Measurements from ENCODE around the gene ADAM12. TPM values are rescaled to one million over a fixed set of nuclear protein-coding genes. Genes with fewer than 3 reads are reported as not detected.

ADAM12 gene
- total RNA-seq, 1 donor from 2014 or later: 3.7 TPM

DNA sequence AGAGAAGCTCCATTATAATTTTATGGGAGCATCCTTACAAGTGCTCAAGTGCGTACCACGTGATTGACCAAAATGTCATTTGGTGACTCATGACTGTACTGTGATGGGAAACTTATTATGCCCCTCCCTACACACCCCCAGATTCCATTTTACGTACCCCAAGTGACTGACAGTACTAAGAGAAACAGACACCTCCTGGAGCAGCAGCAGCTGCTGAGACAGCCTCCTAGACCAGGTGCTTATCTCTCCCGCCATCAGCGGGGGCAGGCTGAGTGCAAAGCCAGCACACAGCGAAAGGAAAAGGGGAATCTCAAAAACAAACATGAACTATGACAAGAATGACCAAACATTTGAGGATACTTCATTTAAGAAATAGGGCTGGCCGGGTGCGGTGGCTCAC, 4.2 kb upstream of the ADAM12 start:
- Histone ChIP-seq H3K4me1 (peaks cover 3% of the 10 kb centered on the region), H3K27me3 (no peaks in the 10 kb centered on the region), H3K4me3 (no peak overlapping the region), H3K9me3 (no peaks in the 10 kb centered on the region), H3K36me3 (no peaks in the 10 kb centered on the region), H3K27ac (no peak overlapping the region)
- intact Hi-C loops (cut with DNase I): no loop called here
- no peak for DNase-seq (ENCODE audit: extremely low spot score in 2 of 2)
- TF ChIP-seq POLR2A (IDR thresholded peaks at IDR 0.05) (no peak), POLR2AphosphoS5 (IDR thresholded peaks at IDR 0.05; ENCODE audit: insufficient read depth in 1 of 2, low read depth in 1 of 2) (no peak)
- TF ChIP-seq, protein P1, sequence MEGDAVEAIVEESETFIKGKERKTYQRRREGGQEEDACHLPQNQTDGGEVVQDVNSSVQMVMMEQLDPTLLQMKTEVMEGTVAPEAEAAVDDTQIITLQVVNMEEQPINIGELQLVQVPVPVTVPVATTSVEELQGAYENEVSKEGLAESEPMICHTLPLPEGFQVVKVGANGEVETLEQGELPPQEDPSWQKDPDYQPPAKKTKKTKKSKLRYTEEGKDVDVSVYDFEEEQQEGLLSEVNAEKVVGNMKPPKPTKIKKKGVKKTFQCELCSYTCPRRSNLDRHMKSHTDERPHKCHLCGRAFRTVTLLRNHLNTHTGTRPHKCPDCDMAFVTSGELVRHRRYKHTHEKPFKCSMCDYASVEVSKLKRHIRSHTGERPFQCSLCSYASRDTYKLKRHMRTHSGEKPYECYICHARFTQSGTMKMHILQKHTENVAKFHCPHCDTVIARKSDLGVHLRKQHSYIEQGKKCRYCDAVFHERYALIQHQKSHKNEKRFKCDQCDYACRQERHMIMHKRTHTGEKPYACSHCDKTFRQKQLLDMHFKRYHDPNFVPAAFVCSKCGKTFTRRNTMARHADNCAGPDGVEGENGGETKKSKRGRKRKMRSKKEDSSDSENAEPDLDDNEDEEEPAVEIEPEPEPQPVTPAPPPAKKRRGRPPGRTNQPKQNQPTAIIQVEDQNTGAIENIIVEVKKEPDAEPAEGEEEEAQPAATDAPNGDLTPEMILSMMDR (IDR thresholded peaks at IDR 0.05): no peak

DNA sequence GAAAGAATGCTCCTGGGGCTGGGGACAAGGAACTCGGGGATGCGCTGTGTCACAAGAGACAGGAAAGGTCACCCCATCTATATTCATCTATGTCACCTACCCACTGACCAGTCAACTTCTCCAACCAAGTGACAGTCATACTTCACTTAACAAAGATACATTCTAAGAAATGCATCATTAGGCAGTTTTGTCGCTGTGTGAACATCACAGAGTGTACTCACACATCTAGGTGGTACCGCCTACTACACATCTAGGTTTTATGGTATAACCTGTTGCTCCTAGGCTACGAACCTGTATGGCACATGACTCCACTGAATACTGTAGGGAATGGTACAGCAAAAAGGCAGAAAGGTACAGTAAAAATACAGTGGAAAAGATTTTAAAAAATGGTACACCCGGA, 3.8 kb upstream of the ADAM12 start:
- DNase-seq (ENCODE audit: extremely low spot score in 2 of 2): no peak
- no peak overlapping the region for H3K27ac ChIP-seq

DNA sequence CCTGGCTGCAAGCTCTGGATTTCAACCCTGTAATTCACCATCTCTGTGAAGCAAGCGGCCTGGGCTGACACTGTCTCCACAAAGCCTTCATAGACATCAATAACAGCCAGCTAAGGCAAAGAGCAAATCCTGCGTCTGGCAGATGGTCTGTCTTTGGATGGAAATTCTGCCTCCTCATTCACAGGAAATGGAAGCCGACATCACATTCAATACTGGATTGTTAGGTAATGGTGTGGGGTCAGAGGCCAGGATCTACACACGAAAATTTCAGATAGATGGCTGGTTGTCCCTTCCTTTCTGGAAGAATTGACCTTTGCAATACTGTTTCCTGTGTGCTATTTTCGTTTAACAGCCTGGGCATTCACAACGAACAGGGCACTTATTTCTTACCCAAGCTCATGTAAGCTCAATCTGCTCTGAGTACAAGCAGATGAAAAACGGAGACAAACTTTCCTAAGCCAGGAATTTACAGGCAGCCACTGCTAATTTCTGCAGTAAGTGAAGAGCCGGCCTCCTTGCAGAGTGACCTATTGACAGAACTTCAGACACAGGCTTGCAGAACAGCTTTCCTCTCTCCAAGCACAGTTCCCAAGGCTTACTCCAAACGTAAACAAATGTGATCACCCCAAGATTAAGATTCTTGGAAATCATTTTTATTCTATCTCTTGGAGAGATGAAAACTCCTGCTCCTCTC, 3.1 kb upstream of the ADAM12 start:
- intact Hi-C loops (cut with DNase I): no loop called here
- H3K27me3 ChIP-seq: no peaks in the 10 kb centered on the region
- no peak for DNase-seq (ENCODE audit: extremely low spot score in 2 of 2)
- no peak for TF ChIP-seq POLR2A (IDR thresholded peaks at IDR 0.05)
- TF ChIP-seq POLR2AphosphoS5 (IDR thresholded peaks at IDR 0.05; ENCODE audit: insufficient read depth in 1 of 2, low read depth in 1 of 2): no peak
- TF ChIP-seq, protein P1 (IDR thresholded peaks at IDR 0.05): no peak
- H3K27ac ChIP-seq: no peak overlapping the region
- H3K4me3 ChIP-seq: no peak overlapping the region
- H3K4me1 ChIP-seq: peaks cover 6% of the 10 kb centered on the region
- no peaks in the 10 kb centered on the region for H3K9me3 ChIP-seq
- H3K36me3 ChIP-seq: no peaks in the 10 kb centered on the region

More for the DNA sequence above, 3.8 kb upstream of the ADAM12 start:
- Histone ChIP-seq H3K4me3 (no peak overlapping the region), H3K27me3 (no peaks in the 10 kb centered on the region), H3K9me3 (no peaks in the 10 kb centered on the region), H3K36me3 (no peaks in the 10 kb centered on the region), H3K4me1 (peaks cover 6% of the 10 kb centered on the region)
- no peak for TF ChIP-seq POLR2A (IDR thresholded peaks at IDR 0.05)
- TF ChIP-seq, protein P1 (IDR thresholded peaks at IDR 0.05): no peak
- no peak for TF ChIP-seq POLR2AphosphoS5 (IDR thresholded peaks at IDR 0.05; ENCODE audit: insufficient read depth in 1 of 2, low read depth in 1 of 2)
- intact Hi-C loops (cut with DNase I): no loop called here

DNA sequence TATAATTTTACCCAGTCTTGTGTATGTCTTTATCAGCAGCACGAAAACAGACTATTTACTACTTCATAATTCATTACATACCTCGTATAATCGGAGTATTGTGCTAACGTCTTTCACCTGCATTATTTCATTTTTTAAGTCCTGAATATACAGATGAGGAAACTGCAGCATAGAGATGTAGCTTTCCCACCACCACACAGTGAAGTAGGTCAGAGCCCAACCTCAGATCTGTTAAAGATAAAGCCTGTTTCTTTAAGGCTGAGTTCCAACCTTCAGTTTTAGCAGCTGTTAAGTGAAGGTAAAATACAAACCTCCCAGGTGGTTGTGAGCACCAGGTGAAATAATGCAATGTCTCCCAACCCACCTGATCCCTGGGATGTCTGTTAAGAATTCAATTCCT, 2.0 kb upstream of the ADAM12 start:
- H3K9me3 ChIP-seq: no peaks in the 10 kb centered on the region
- intact Hi-C loops (cut with DNase I): no loop called here
- no peak for DNase-seq (ENCODE audit: extremely low spot score in 2 of 2)
- TF ChIP-seq, protein P1 (IDR thresholded peaks at IDR 0.05): no peak
- TF ChIP-seq POLR2AphosphoS5 (IDR thresholded peaks at IDR 0.05; ENCODE audit: insufficient read depth in 1 of 2, low read depth in 1 of 2): no peak
- TF ChIP-seq POLR2A (IDR thresholded peaks at IDR 0.05): no peak
- no peak overlapping the region for H3K4me3 ChIP-seq
- no peaks in the 10 kb centered on the region for H3K27me3 ChIP-seq
- no peak overlapping the region for H3K27ac ChIP-seq
- peaks cover 6% of the 10 kb centered on the region for H3K4me1 ChIP-seq
- H3K36me3 ChIP-seq: no peaks in the 10 kb centered on the region
